Motor neuron (in vitro differentiated cells): ENCODE results near the gene NDUFAF4. TPM values are rescaled to one million over a fixed set of nuclear protein-coding genes. Genes with fewer than 3 reads are reported as not detected.
"Not testable (repeated sequence)": the region's sequence is repeated elsewhere in the genome, so short reads cannot be mapped to it uniquely, and the experiment has no call there.

Experiments used
- ATAC-seq, 8 experiments: fragments of 200-7000 bp; cut with Tn5 transposase; replicated peaks in 6 of 8; 2 replicates each; pipeline ENCODE4 v1.8.0; 2021; ENCODE audit warnings: mild to moderate bottlenecking in 8 of 8, moderate library complexity in 8 of 8
- H3K27ac ChIP-seq, 2 donors: fragments of 250-450 bp; sonication (Bioruptor Pico); 2 replicates each; pipeline ENCODE4 v1.9.0; 2021; ENCODE audit warnings: antibody characterized with exemption in 2 of 2, mild to moderate bottlenecking in 2 of 2, moderate library complexity in 1 of 2
- H3K4me1 ChIP-seq, 2 donors: fragments of 250-450 bp; sonication (Bioruptor Pico); replicated peaks in 1 of 2; 2 replicates each; pipeline ENCODE4 v1.6.1; 2021; ENCODE audit warnings: antibody characterized with exemption in 2 of 2, mild to moderate bottlenecking in 2 of 2, moderate library complexity in 1 of 2
- H3K4me3 ChIP-seq, 5 donors: fragments of 250-450 bp; sonication (Bioruptor Pico); 2 replicates each; pipeline ENCODE4 v1.9.0; 2021; ENCODE audit warnings: antibody characterized with exemption in 5 of 5, mild to moderate bottlenecking in 5 of 5, moderate library complexity in 4 of 5
- WGBS, 10 experiments: fragments of 450-650 bp; shearing (Covaris generic); methylation state at CpG; one replicate each; pipeline ENCODE4 v1.0.0; 2022; 5-methylcytosine and 5-hydroxymethylcytosine counted together
- in situ Hi-C, 9 experiments: fragments of 400-800 bp; cut with MboI; loops; one replicate each; pipeline ENCODE4 v1.15.0; 2021; ENCODE audit warnings: low sequenced_read_pairs in 9 of 9, low pct_unique_long_range_greater_than_20kb in 2 of 9; ENCODE audit not compliant: unreplicated experiment in 9 of 9
- total RNA-seq, 8 experiments: library from RNA; unstranded; fragments of 300-600 nt; gene quantifications; 2 replicates each; pipeline versions ENCODE4 v1.2.3 to v1.2.4, GENCODE V29; 2022

The NDUFAF4 gene
- total RNA-seq, 8 experiments from 2014 or later: 25.2 to 47.1 (median 36.0) TPM

GRCh38 chr6:96898241-96898851 lies 655 bp upstream of the NDUFAF4 start:
- no peak for ATAC-seq
- in situ Hi-C loops: loop anchor here in 3 of 9 experiments (10.0 to 25.0 kb wide), 2 partner anchors 261 to 274 kb away; no protein-coding TSS in a partner anchor
- Histone ChIP-seq H3K4me1 (peaks cover 4 to 12% of the 10 kb centered on the region in 2 donors), H3K4me3 (peak overlapping the region; percentile 57 to 73 (median 67)), H3K27ac (peak overlapping the region; percentile 1 to 36)
- 0 to 8% (median 2%) methylated on average over 2 to 10 of the region's 10 CpGs for whole genome bisulfite sequencing, 10 experiments

GRCh38 chr6:96889146-96889545 lies 8.5 kb downstream of the NDUFAF4 start:
- 20% methylated on average over 1 of the region's 1 CpG; no CpG with 5 or more reads in 9 of the 10 experiments for WGBS, 10 experiments
- no peak overlapping the region for H3K27ac ChIP-seq
- no peak overlapping the region for H3K4me3 ChIP-seq
- in situ Hi-C loops: loop anchor here in 2 of 9 experiments (25.0 kb wide), 1 partner anchor 252 kb away; no protein-coding TSS in a partner anchor
- no peak for ATAC-seq
- peaks cover 3 to 4% of the 10 kb centered on the region in 2 donors for H3K4me1 ChIP-seq

- Histone ChIP-seq H3K27ac (no peak overlapping the region), H3K4me3 (no peak overlapping the region), H3K4me1 (peaks cover 3 to 4% of the 10 kb centered on the region in 2 donors)
- no peak for ATAC-seq
- WGBS, 10 experiments: 66 to 100% (median 92%) methylated on average over 1 to 5 of the region's 5 CpGs; no CpG with 5 or more reads in 2 of the 10 experiments
- in situ Hi-C loops: loop anchor here in 2 of 9 experiments (25.0 kb wide), 1 partner anchor 251 kb away; no protein-coding TSS in a partner anchor
These were observed 8.9 kb downstream of the NDUFAF4 start for GRCh38 chr6:96888745-96889144.

GRCh38 chr6:96886519-96886918 lies 11.2 kb downstream of the NDUFAF4 start:
- no peak overlapping the region for H3K4me3 ChIP-seq
- no peak overlapping the region for H3K27ac ChIP-seq
- H3K4me1 ChIP-seq: peaks cover 3 to 4% of the 10 kb centered on the region in 2 donors
- in situ Hi-C loops: loop anchor here in 2 of 9 experiments (25.0 kb wide), 1 partner anchor 249 kb away; no protein-coding TSS in a partner anchor
- WGBS, 10 experiments: 29 to 100% (median 86%) methylated on average over 1 of the region's 1 CpG; no CpG with 5 or more reads in 1 of the 10 experiments
- ATAC-seq: no peak

- not testable (repeated sequence) for H3K27ac ChIP-seq, H3K4me1 ChIP-seq, H3K4me3 ChIP-seq
- peak in 4 of 8 experiments; percentile 35 to 70 (median 46) for ATAC-seq
- WGBS, 10 experiments: 39 to 67% (median 67%) methylated on average over 3 to 4 of the region's 5 CpGs; no CpG with 5 or more reads in 7 of the 10 experiments
- in situ Hi-C loops: loop anchor here in 2 of 9 experiments (25.0 kb wide), 1 partner anchor 248 kb away; no protein-coding TSS in a partner anchor
These were observed 12.5 kb downstream of the NDUFAF4 start for GRCh38 chr6:96885187-96885631.

GRCh38 chr6:96878143-96878542 lies 19.5 kb downstream of the NDUFAF4 start:
- Histone ChIP-seq H3K4me1 (no peaks in the 10 kb centered on the region), H3K4me3 (no peak overlapping the region), H3K27ac (no peak overlapping the region)
- in situ Hi-C loops: loop anchor here in 2 of 9 experiments (25.0 kb wide), 1 partner anchor 241 kb away; no protein-coding TSS in a partner anchor
- peak in 3 of 8 experiments; percentile 66 to 90 (median 78) for ATAC-seq

- in situ Hi-C loops: loop anchor here in 2 of 9 experiments (25.0 kb wide), 1 partner anchor 240 kb away; no protein-coding TSS in a partner anchor
- Histone ChIP-seq H3K4me3 (no peak overlapping the region), H3K27ac (no peak overlapping the region), H3K4me1 (no peaks in the 10 kb centered on the region)
- WGBS, 10 experiments: 50 to 97% (median 92%) methylated on average over 4 to 9 of the region's 9 CpGs
- ATAC-seq: no peak
These were observed 20.7 kb downstream of the NDUFAF4 start for GRCh38 chr6:96876886-96877545.

GRCh38 chr6:96872976-96873375 lies 24.7 kb downstream of the NDUFAF4 start:
- Histone ChIP-seq H3K4me3 (no peak overlapping the region), H3K4me1 (no peaks in the 10 kb centered on the region), H3K27ac (no peak overlapping the region)
- 43 to 100% (median 81%) methylated on average over 1 of the region's 1 CpG; no CpG with 5 or more reads in 2 of the 10 experiments for WGBS, 10 experiments
- no peak for ATAC-seq
- in situ Hi-C loops: no loop called here

GRCh38 chr6:96865055-96865405 lies 32.7 kb downstream of the NDUFAF4 start:
- WGBS, 10 experiments: 16 to 80% (median 54%) methylated on average over 1 to 3 of the region's 3 CpGs; no CpG with 5 or more reads in 1 of the 10 experiments
- in situ Hi-C loops: no loop called here
- Histone ChIP-seq H3K27ac (no peak overlapping the region), H3K4me1 (no peaks in the 10 kb centered on the region), H3K4me3 (no peak overlapping the region)
- peak in 5 of 8 experiments; percentile 24 to 74 (median 45) for ATAC-seq

- WGBS, 10 experiments: 13 to 90% (median 63%) methylated on average over 1 to 3 of the region's 3 CpGs
- in situ Hi-C loops: no loop called here
- no peak overlapping the region for H3K27ac ChIP-seq
- peak in 3 of 8 experiments; percentile 12 to 55 (median 46) for ATAC-seq
- H3K4me3 ChIP-seq: no peak overlapping the region
- H3K4me1 ChIP-seq: no peaks in the 10 kb centered on the region
These were observed 33.3 kb downstream of the NDUFAF4 start for GRCh38 chr6:96864216-96865054.

GRCh38 chr6:96862560-96862959 lies 35.1 kb downstream of the NDUFAF4 start:
- no peak for ATAC-seq
- no peak overlapping the region for H3K4me3 ChIP-seq
- H3K4me1 ChIP-seq: no peaks in the 10 kb centered on the region
- WGBS, 10 experiments: 0 to 64% (median 20%) methylated on average over 1 of the region's 1 CpG; no CpG with 5 or more reads in 5 of the 10 experiments
- in situ Hi-C loops: no loop called here
- no peak overlapping the region for H3K27ac ChIP-seq

- in situ Hi-C loops: no loop called here
- peak in 3 of 8 experiments; percentile 56 to 82 (median 73) for ATAC-seq
- no peaks in the 10 kb centered on the region for H3K4me1 ChIP-seq
- H3K4me3 ChIP-seq: no peak overlapping the region
- H3K27ac ChIP-seq: no peak overlapping the region
These were observed 36.1 kb downstream of the NDUFAF4 start for GRCh38 chr6:96861588-96861987.
